ENCODE measurements around the gene OR13G1.

- TF ChIP-seq, protein P1, sequence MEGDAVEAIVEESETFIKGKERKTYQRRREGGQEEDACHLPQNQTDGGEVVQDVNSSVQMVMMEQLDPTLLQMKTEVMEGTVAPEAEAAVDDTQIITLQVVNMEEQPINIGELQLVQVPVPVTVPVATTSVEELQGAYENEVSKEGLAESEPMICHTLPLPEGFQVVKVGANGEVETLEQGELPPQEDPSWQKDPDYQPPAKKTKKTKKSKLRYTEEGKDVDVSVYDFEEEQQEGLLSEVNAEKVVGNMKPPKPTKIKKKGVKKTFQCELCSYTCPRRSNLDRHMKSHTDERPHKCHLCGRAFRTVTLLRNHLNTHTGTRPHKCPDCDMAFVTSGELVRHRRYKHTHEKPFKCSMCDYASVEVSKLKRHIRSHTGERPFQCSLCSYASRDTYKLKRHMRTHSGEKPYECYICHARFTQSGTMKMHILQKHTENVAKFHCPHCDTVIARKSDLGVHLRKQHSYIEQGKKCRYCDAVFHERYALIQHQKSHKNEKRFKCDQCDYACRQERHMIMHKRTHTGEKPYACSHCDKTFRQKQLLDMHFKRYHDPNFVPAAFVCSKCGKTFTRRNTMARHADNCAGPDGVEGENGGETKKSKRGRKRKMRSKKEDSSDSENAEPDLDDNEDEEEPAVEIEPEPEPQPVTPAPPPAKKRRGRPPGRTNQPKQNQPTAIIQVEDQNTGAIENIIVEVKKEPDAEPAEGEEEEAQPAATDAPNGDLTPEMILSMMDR (IDR thresholded peaks at IDR 0.05), result no peak
- TF ChIP-seq EZH2 (IDR thresholded peaks at IDR 0.05), result no peak
- no peak for TF ChIP-seq EZH2phosphoT487 (IDR thresholded peaks at IDR 0.05)
These were observed 40.1 kb downstream of the OR13G1 start for GRCh38 chr1:247639381-247639981.
